HepG2 (cell line): ENCODE measurements around the gene TUSC7. TPM values are rescaled to one million over a fixed set of nuclear protein-coding genes. Genes with fewer than 3 reads are reported as not detected.

Experiments used
- ATAC-seq: fragments of 200-7000 bp; cut with Tn5 transposase; 3 replicates; pipeline ENCODE4 v1.9.1; 2020; ENCODE audit warnings: mild to moderate bottlenecking, moderate library complexity
- BruUV-seq: library from RNA; stranded (reverse); fragments of 400-500 nt; replicated peaks from 2 replicates; lab custom pipeline; 2021; lab: Mats Ljungman, UMichigan
- CTCF ChIA-PET: fragments of 300-600 bp; formaldehyde crosslinking; extraction: SDS; loops from one replicate; lab custom pipeline; 2021; ENCODE audit warnings: low total read pairs, inconsistent platforms, low intra/inter-chr PET ratio; lab: Yijun Ruan, JAX
- POLR2A ChIA-PET: fragments of 350-600 bp; sonication (Branson Sonifier 250); formaldehyde crosslinking; loops from one replicate; lab custom pipeline; 2020; ENCODE audit warnings: antibody characterized with exemption, inconsistent platforms; lab: Yijun Ruan, JAX
- DNase-seq: peaks from one replicate; pipeline ENCODE4 v3.0.0-alpha.2; 2015; ENCODE audit warnings: low spot score
- FAIRE-seq: peaks from 3 replicates; lab custom pipeline; 2011; peaks lifted over from hg19 to GRCh38; lab: Jason Lieb, UNC
- H2AFZ ChIP-seq: one replicate; pipeline ENCODE4 v1.6.1; 2011; ENCODE audit warnings: low read length, inconsistent platforms
- H3K27ac ChIP-seq: fragments of 300-600 bp; 3 replicates; pipeline ENCODE4 v1.8.0; 2011; ENCODE audit warnings: mixed run types, mild to moderate bottlenecking, mixed read lengths, low read length, inconsistent platforms; ENCODE audit not compliant: insufficient read depth; ENCODE audit errors: extremely low read length
- H3K27me3 ChIP-seq, 2 experiments: fragments of 200-600 bp in 1 of 2; 2 replicates in 1 of 2; 3 replicates in 1 of 2; pipeline versions ENCODE4 v1.6.0 to v1.8.0; 2011; ENCODE audit warnings: low read length in 2 of 2, mild to moderate bottlenecking in 2 of 2, moderate library complexity in 2 of 2, inconsistent platforms in 1 of 2; ENCODE audit not compliant: insufficient read depth in 2 of 2, control insufficient read depth in 1 of 2
- H3K36me3 ChIP-seq, 2 experiments: fragments of 200-600 bp in 1 of 2; replicated peaks in 1 of 2; 2 replicates in 1 of 2; 3 replicates in 1 of 2; pipeline versions ENCODE4 v1.5.1 to v1.8.0; 2011; ENCODE audit warnings: low read length in 2 of 2, inconsistent platforms in 1 of 2; ENCODE audit not compliant: insufficient read depth in 2 of 2, control insufficient read depth in 1 of 2
- H3K4me1 ChIP-seq: 2 replicates; pipeline ENCODE4 v1.5.1; 2012; ENCODE audit warnings: low read length, inconsistent platforms; ENCODE audit not compliant: insufficient read depth
- H3K4me2 ChIP-seq: 2 replicates; pipeline ENCODE4 v1.6.0; 2011; ENCODE audit warnings: low read depth, low read length, inconsistent platforms
- H3K4me3 ChIP-seq, 3 experiments: fragments of 200-600 bp in 1 of 3; sonication (generic), shearing (Covaris generic) in 1 of 3; replicated peaks in 1 of 3; 2 replicates each; pipeline ENCODE4 v1.5.1; 2011 to 2016; ENCODE audit warnings: low read length in 3 of 3, inconsistent platforms in 2 of 3, low read depth in 2 of 3, mild to moderate bottlenecking in 2 of 3, control low read depth in 1 of 3, mixed read lengths in 1 of 3; ENCODE audit not compliant: insufficient read depth in 1 of 3
- H3K79me2 ChIP-seq: one replicate; pipeline ENCODE4 v1.6.1; 2011; ENCODE audit warnings: low read length, inconsistent platforms; ENCODE audit not compliant: insufficient read depth
- H3K9ac ChIP-seq: 2 replicates; pipeline ENCODE4 v1.6.0; 2011; ENCODE audit warnings: mild to moderate bottlenecking, low read depth, low read length, inconsistent platforms; ENCODE audit not compliant: insufficient read depth
- H3K9me3 ChIP-seq: 2 replicates; pipeline ENCODE4 v1.5.1; 2012; ENCODE audit warnings: mild to moderate bottlenecking, low read length
- H4K20me1 ChIP-seq: 2 replicates; pipeline ENCODE4 v1.6.0; 2011; ENCODE audit warnings: inconsistent platforms, mild to moderate bottlenecking, low read length, moderate library complexity; ENCODE audit not compliant: insufficient read depth
- AHR ChIP-seq: IDR thresholded peaks from 2 replicates; pipeline ENCODE4 v1.6.1; 2018; ENCODE audit warnings: missing genetic modification reagents, missing compliant biosample characterization
- CENPBD1 ChIP-seq: sonication (generic); formaldehyde crosslinking; IDR thresholded peaks from 2 replicates; pipeline ENCODE4 v1.8.0; 2022; ENCODE audit warnings: missing genetic modification reagents, low read depth, mild to moderate bottlenecking, borderline replicate concordance
- MAFF ChIP-seq: IDR thresholded peaks from 2 replicates; pipeline ENCODE4 v1.6.1; 2011; ENCODE audit warnings: low read depth, low read length, improper control_type of control experiment
- MAFK ChIP-seq, 2 experiments: IDR thresholded peaks in 1 of 2; conservative IDR thresholded peaks in 1 of 2; 2 replicates each; pipeline ENCODE4 v1.6.1; 2011; ENCODE audit warnings: improper control_type of control experiment in 2 of 2, low read length in 2 of 2
- RARG ChIP-seq: sonication (generic); formaldehyde crosslinking; IDR thresholded peaks from 2 replicates; pipeline ENCODE4 v1.4.0; 2020; ENCODE audit warnings: low read depth, mild to moderate bottlenecking, missing genetic modification reagents
- RFXANK ChIP-seq: IDR thresholded peaks from 2 replicates; pipeline ENCODE4 v1.6.1; 2016
- SMC3 ChIP-seq: IDR thresholded peaks from 2 replicates; pipeline ENCODE4 v1.6.1; 2011; ENCODE audit warnings: low read length, improper control_type of control experiment
- WGBS: methylation state at CpG from one replicate; pipeline ENCODE4 v1.1.6; 2017; ENCODE audit warnings: low lambda C conversion rate; 5-methylcytosine and 5-hydroxymethylcytosine counted together
- in situ Hi-C: cut with HindIII; loops from 2 replicates; pipeline ENCODE4 v1.10.0; 2017; ENCODE audit warnings: low pct_unique_long_range_greater_than_20kb; ENCODE audit not compliant: extremely low pct_ligation_motif_present
- intact Hi-C: fragments of 100-400 bp; cut with micrococcal nuclease; formaldehyde crosslinking; loops from one replicate; pipeline ENCODE4 v1.10.0; 2022; ENCODE audit not compliant: unreplicated experiment
- polyA plus RNA-seq, 8 experiments: library from polyadenylated mRNA; depleted of rRNA in 3 of 8; stranded (reverse) in 7 of 8; unstranded in 1 of 8; fragments of >200 nt; fragmentation: Illumina TruSeq in 4 of 8; extraction: Trizol in 4 of 8; gene quantifications; 2 replicates each; pipeline versions ENCODE4 v1.2.1 to v1.2.3, GENCODE V29; 2011 to 2016; ENCODE audit warnings: low read depth in 4 of 8, missing spikeins in 1 of 8, mixed read lengths in 1 of 8; ENCODE audit not compliant: insufficient read depth in 1 of 8
- total RNA-seq, 5 experiments: library from RNA; depleted of rRNA; stranded (reverse); fragments of >200 nt; fragmentation: Illumina TruSeq; extraction: Trizol; gene quantifications; 2 replicates each; pipeline ENCODE4 v1.2.3, GENCODE V29; 2016; ENCODE audit warnings: low read depth in 1 of 5
- TF ChIP-seq, protein P1 (sequence below): fragments of 450-650 bp; IDR thresholded peaks from 2 replicates; pipeline ENCODE4 v1.6.1; 2016

The TUSC7 gene
- total and polyA plus RNA-seq, 2 of the 13 experiments (the other 11 are each of a cell fraction or from before 2014, with no cell fraction given): not detected

DNA sequence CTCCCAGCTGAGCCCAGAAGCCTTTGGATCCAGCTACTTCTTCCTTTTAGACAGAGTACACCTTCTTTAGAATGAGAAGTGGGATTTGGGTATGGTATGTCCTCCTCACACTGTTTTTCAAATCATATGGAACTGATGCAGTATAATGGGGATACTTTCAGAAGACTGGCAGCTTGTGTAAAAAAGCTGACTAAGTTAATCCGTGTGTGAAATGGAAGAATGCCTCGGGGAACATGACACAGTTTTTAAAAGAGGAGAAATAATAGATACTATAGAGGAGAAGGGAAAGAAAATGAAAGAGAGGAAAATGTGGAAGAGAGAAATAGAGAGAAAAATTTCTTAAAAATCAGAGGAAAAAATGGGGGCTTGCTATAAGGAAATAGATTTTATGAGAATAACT lies 47.7 kb downstream of the TUSC7 start:
- Histone ChIP-seq H3K36me3 (no peaks in the 10 kb centered on the region), H3K4me1 (no peaks in the 10 kb centered on the region), H2AFZ (no peak overlapping the region), H3K27me3 (no peaks in the 10 kb centered on the region), H3K27ac (no peak overlapping the region)
- no peak for FAIRE-seq
- intact Hi-C loops (no loop called here), in situ Hi-C loops (loop anchor here (5.0 kb wide), 1 partner anchor 620 kb away; no protein-coding TSS in a partner anchor)
- no peak for ATAC-seq
- TF ChIP-seq SMC3: no peak
- TF ChIP-seq MAFK (conservative IDR thresholded peaks at IDR 0.05 in 1 of 2, IDR thresholded peaks at IDR 0.05 in 1 of 2; ENCODE audit: low read length in 2 of 2): peak; percentile 18 to 61; a peak in 3 of 4 replicates
- TF ChIP-seq CENPBD1: no peak
- no peak for TF ChIP-seq AHR (CRISPR knock-in tag)
- TF ChIP-seq MAFF: peak; percentile 38; the same call in 1 of the 2 replicates
- TF ChIP-seq RARG: no peak
- TF ChIP-seq, all 625 proteins: peak for 2
- H3K4me3 ChIP-seq: no peak overlapping the region
- no peak for DNase-seq
- CTCF ChIA-PET: interaction anchor here (3.4 kb wide), 1 partner anchor 618 kb away, joined by 23 read pairs; no protein-coding TSS in a partner anchor
- POLR2A ChIA-PET: no interaction called here
- no peaks in the 10 kb centered on the region for H3K9me3 ChIP-seq
- H3K4me2 ChIP-seq: no peak overlapping the region
- H3K79me2 ChIP-seq: no peaks in the 10 kb centered on the region
- H3K9ac ChIP-seq: no peak overlapping the region
- BruUV-seq: no TSS peak
- no peaks in the 10 kb centered on the region for H4K20me1 ChIP-seq
- 0% methylated on average over 2 of the region's 2 CpGs for WGBS

GRCh38 chr3:116759316-116759715 lies 49.7 kb downstream of the TUSC7 start:
- CTCF ChIA-PET: no interaction called here
- Histone ChIP-seq H3K27me3 (no peaks in the 10 kb centered on the region), H3K36me3 (no peaks in the 10 kb centered on the region), H3K4me2 (no peak overlapping the region), H2AFZ (no peak overlapping the region), H3K27ac (no peak overlapping the region), H4K20me1 (no peaks in the 10 kb centered on the region), H3K4me3 (no peak overlapping the region), H3K9ac (no peak overlapping the region), H3K4me1 (no peaks in the 10 kb centered on the region), H3K9me3 (no peaks in the 10 kb centered on the region), H3K79me2 (no peaks in the 10 kb centered on the region)
- POLR2A ChIA-PET: no interaction called here
- in situ Hi-C loops (loop anchor here (5.0 kb wide), 1 partner anchor 622 kb away; no protein-coding TSS in a partner anchor), intact Hi-C loops (no loop called here)
- no TSS peak for BruUV-seq
- ATAC-seq (no peak), DNase-seq (no peak), FAIRE-seq (no peak)
- 0% methylated on average over 1 of the region's 1 CpG for WGBS
- no peak for TF ChIP-seq RFXANK (CRISPR knock-in tag)
- TF ChIP-seq, protein P1, sequence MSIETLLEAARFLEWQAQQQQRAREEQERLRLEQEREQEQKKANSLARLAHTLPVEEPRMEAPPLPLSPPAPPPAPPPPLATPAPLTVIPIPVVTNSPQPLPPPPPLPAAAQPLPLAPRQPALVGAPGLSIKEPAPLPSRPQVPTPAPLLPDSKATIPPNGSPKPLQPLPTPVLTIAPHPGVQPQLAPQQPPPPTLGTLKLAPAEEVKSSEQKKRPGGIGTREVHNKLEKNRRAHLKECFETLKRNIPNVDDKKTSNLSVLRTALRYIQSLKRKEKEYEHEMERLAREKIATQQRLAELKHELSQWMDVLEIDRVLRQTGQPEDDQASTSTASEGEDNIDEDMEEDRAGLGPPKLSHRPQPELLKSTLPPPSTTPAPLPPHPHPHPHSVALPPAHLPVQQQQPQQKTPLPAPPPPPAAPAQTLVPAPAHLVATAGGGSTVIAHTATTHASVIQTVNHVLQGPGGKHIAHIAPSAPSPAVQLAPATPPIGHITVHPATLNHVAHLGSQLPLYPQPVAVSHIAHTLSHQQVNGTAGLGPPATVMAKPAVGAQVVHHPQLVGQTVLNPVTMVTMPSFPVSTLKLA: peak; percentile 93
